COLO668 (cell line): ENCODE data around the gene PEA15.
A peak's percentile ranks its signal among the peaks of the same experiment; 100 is the strongest.

ENCODE experiments used
- DNase-seq: peaks from one replicate; lab custom pipeline; 2025; ENCODE audit not compliant: unreplicated experiment; lab: John Stamatoyannopoulos, UW

Gene PEA15

DNA sequence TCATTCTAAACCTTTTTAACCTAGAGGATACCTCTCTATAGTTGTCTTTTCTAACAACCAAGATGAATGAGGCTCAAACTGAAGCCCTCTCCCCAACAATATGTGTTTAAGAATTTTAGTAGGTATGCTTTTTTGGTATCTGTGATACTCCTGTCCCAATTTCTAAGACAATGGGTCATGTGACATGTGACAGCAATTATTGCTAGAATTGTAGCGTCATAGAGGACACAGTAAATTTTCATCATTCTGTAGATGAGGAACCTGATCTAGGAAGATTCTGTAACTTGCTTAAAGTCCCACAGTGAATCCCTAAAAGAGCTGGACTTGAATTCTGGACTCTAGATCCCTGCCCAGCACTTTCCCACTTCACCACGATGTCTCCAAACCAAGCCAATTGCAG lies 26.5 kb upstream of the PEA15 start:
- DNase-seq, result no peak

DNA sequence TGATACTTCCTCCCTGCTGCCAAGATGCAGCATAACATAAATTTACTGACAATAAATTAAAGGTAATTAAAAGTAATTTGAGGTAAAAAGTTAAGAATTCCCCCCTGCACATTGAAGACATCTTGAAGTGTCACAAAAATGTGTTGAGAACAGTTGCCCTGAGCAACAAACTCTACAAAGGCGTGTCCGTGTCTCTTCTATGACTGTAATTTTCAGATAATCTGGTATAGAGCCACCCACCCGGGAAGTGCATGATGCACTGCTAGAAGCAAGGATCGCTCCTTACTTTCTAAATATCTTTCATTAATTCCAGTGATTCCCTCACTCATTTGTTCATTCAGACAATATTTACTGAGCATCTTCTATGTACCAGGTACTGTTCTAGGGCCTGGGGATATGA lies 25.8 kb upstream of the PEA15 start:
- no peak for DNase-seq

DNA sequence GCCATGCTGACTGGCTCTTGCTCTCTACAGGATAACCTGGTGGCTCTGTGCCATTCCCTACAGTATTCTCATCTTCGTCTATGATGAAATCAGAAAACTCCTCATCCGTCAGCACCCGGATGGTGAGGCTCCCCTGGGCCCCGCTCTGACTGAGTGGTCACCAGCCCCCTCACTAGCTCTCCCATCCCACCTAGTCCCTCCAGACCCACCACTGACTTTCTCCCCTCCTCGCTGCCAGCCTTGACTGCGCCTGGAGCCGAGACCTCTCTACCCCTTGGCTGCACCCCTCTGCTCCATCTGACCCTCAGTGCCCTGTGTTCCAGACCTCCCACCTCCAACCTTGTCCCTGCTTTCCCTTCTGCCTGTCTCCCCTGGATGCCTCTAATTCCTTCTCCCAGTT lies 18.9 kb upstream of the PEA15 start:
- DNase-seq, result no peak

DNA sequence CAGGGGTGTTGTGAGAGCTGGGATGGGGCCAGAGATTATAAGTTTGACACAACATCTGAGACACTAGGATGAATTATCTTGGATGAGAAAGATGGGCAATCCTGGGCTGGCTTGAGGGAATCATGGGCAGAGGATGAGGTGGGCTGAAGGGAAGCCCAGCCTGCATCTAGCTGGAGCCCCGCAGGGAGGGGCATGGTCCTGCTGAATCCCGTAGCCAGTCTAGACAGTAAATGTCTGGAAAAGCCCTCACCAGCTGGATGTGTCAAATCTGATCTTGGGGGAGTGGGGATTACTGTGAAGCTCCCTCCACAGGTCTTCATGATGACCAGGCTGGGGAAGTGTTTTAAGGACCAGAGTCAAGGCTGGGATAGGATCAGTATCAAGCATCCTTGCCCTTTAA lies 18.5 kb upstream of the PEA15 start:
- no peak for DNase-seq

DNA sequence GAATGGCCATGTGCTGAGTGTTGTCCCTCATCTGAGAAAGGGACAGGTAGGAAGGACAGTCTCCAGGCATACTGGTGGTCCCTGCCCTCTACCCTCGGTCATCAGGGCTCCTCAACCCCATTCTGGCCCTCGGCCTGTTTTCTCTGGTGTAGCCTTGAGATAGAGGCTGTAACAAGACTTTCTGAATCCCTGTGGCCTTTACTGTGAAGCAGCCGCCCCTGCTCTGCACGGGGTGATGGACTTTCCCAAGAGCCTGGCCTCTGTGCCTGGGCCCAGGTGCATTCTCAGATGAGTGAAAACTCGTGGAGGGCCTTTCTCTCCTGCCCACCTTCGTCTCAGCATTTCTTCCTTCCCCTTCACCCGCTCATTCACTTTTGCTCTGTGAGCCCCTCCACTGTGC lies 17.8 kb upstream of the PEA15 start:
- DNase-seq, result no peak

DNA sequence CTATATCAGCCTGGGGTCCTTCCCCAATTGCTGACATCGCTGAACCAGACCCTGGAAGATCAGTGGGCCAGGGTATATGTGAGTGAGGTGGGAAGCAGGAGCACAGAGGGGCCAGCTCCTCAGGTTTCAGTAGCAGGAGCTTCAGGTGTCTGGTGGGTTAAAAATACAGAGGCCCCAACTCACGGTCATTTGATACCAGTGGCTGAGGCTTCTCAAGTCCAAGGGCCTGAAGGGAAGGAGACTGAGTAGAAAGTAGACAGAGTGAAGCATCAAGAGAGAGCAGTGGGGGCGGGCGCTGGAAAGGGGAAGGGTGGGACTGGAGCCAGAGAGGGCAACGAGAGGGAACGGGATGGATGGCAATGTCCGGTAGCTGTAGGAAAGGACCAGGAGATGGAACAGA lies 16.8 kb upstream of the PEA15 start:
- DNase-seq, result no peak

DNA sequence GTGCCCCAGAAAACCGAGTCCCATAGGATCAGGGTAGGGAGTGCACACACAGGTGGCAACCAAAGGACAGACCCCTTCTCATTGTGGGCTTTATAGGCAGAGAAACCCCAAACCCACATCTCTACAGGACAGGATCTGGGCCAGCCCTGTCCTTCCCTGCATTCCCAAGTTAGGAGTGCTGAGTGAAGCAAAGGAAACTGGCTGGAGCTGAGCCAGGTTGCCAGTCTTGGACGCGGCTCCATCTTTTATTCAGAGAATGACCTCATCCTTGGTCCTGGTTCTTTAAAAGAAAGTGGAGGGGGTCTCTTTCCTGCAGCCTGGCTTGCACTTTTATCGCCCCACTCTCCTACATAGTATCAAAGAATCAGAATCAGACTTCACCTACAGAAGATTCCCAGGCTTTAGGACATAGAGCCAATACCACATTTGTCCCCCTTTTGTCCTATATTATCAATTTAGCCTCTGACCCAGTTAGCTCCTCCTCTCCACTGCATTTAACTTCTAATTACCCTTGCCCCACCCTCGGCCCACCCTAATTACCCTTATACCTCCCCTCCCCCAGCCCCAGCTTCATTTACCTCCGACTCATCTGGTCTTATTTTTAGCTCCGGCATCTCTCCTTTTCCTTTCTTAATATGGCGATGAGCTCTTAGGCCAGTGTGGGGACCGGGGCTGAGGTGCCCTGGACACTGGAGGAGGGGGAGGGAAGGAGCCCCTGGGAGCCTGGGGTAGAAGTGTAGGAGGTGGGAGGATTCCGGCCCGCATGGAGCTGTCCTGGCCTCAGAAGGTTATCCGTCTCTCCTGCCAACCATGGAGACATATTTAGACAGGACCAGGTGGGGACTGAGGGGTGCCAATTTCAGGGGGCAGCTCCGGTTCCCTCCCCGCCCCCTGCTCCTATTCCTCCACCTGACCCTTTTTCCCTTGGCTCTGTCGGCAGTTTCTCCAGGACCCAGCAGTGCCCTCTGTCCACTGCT lies 15.2 kb upstream of the PEA15 start, which contains the start of gene CASQ1:
TSS of gene CASQ1 (plus strand) at position 927 of the 977 bp plus-strand sequence. CDS start 177 bp downstream, outside the sequence.
- no peak for DNase-seq

DNA sequence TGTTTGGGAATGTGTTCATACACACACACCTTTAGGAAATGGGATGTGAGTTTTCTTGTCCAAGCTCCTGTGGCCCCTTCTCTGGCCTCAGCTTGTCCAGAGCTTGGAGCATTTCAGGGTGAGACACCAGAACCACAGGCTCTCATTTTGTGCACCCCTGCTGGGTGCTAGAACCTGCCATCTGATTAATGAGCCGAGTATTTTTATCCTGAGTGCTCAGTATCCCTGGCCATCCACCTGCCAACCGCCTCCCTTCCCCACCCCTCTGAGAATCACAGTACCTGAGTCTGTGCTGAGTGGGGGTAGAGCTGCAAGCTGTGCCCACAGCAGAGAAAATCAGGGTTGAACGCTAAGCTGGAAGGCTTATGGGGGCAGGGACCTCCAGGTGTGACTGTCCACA lies 13.4 kb upstream of the PEA15 start:
- DNase-seq, result no peak

DNA sequence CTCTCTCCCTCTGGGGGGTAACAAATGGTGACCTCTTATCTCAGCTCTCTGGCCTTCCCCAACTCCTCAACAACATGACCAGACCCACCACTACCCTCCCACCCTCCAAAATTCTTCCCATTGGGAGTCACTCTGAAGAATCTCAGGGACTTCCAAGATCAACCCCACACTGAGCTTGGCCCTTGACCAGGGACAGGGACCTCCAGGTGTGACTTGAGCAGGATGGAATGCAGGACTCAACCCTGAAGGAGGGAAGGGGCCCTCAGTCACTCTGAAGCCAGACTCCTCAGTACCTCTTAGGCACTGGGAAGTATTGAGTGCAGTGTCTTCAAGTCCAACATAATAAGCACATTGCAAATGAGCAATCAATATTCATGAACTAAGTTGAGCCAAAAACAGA lies 12.9 kb upstream of the PEA15 start:
- no peak for DNase-seq

DNA sequence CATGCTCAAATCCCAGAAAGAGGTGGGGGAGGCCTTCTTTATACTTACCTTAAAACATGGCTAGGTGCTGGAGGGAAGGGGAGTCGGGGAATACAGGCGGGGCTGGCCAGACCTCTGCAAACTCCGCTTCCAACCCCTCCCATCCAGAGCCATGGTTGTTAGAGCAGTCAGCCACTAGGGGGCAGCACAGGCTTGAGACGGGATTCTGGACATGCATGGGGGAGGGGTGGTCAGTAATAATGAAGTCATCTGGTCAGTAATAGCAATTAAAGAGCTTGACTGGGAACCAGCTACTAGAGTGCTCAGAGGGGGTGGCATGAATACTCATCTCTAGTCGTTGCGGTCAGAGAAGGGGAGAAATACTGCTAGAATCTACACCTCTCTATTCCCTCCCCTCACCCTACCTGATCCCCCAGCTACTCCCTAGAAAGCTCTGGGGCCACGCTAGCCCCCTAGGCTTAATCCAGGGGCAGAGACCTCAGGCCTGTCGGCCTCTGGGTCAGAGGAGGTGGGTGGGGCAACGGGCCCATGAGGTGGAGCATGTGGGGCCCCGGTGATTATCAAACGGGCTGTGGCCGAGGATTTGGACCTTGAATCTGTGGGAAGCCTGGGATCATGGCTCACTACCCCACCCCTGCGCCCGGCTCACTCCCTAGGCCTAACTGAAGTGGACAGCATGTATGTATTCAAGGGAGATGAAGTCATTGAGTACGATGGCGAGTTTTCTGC lies 11.9 kb upstream of the PEA15 start:
- peak; percentile 84 for DNase-seq

DNA sequence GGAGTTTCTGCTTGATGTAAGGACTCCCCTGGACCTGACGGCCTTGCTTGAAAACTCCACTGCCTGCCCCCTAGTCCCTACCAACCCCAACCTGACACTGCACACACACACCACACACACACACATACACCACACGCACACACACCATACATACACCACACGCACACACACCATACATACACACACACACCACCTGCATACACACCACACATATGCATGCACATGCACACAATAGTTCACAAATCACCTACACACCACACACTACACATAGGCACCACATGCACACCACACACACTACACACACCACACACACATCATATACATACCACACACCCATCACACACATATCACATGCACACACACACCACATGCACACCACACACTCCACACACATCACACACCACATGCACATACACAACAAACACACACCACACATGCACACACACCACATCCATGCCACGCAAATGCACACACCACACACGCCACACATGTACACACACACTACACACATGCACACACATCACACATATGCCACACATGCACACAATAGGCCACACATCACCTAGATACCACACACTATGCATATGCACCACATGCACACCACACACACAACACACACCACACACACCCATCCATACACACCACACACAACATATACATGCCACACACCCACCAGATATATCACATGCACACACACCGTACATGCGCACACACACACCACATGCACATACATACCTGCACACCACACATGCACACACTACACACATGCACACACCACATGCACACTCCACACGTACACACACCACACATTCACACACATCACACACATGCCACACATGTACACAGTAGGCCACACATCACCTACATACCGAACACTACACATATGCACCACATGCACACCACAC lies 11.1 kb upstream of the PEA15 start:
- no peak for DNase-seq

DNA sequence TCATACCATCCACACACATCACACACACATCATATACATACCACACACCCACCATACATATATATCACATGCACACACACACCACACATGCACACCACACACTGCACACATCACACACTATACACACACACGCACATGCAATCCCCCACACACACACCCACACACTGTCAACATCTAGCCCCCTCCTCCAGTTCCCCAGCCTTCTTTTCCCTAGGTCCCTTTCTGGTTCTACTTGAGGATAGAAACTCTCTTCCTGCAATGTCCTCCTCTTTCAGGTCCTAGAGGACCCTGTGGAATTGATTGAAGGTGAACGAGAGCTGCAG lies 10.5 kb upstream of the PEA15 start:
- DNase-seq, result no peak

DNA sequence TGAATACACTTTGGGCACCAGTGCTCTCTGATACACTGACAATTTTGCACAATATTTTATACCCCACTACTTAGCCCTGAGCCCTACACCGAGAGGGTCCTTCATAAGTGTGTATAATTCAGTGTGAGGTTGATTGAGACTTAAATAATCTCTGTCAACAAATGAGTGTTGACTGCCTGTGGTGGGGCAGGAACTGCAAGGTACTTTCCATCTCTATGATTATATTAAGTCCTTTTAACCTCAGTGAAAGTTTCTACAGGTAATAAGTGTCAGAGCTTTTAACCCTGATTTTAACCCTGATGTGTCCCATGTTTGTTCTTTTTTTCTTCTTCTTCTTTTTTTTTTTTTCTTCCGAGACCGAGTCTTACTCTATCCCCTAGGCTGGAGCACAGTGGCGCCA lies 9.0 kb upstream of the PEA15 start:
- DNase-seq, result no peak

DNA sequence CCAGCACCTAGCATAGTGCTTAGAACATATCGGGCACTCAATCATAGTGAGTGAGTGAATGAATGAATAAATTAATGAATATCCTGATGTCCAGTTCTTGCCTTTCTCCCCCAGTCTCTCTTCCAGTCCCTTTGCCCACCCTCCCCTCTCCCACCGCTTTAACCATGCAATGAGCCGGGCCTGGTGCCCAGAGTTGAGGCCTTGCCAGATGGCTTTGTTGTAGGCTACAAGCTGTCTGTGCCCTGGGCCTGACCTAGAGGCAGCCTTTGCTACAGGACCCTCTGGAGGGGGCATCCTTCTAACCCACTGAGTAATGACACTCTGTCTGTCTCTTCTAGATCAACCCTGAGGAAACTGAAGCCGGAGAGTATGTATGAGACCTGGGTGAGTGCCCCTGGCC lies 8.0 kb upstream of the PEA15 start:
- no peak for DNase-seq

DNA sequence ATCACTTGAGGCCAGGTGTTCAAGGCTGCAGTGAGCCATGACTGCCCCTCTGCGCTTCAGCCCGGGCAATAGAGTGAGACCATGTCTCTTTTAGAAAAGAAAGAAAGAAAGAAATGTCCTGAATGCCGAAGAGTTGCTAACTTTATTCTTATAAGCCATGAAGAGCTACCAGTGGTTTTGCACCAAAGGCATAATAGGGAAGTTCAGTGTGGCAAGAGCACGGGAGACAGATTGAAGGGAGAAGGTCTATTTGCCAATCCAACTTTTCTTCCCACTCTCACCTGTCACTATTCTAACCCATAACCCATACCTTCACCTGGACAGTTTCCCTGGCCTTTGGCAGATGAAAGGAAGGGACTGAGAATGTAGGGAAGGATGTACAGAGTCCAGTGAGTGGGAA lies 4.4 kb upstream of the PEA15 start:
- no peak for DNase-seq

DNA sequence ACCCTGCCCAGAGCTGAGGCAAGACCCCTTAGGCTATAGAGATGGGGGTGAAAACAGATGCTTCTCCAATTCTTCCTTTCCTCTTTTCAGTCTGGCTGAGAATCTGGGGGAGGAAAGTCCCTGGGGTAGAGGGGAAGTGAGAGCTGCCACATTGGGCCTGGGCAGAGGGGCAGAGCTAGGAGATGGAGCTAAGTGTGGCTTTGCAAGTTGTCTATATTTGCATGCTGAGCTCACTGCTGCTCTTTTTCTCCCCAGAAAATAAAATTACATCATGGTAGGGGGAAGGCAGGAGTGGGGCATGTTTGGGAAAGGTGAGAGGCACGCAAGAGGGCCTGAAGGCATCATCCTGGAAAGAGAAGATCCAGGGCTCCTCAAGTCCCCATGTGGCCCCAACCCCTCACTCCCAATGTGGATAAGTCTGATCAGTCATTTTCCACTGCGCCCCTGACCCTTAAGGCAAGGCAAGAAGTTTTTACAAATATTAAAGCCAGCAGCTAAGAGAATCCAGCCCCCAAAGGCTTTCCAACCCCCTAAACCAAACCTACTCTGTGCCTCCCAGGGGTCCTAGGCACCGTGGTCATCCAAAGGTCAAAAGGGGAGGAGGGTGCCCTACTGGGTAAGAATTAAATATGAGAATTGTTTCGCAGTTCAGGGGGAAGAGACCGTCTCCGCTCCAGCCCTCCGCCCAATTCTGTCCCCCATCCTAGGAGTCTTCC lies 500 bp upstream of the PEA15 start:
- DNase-seq, result no peak

DNA sequence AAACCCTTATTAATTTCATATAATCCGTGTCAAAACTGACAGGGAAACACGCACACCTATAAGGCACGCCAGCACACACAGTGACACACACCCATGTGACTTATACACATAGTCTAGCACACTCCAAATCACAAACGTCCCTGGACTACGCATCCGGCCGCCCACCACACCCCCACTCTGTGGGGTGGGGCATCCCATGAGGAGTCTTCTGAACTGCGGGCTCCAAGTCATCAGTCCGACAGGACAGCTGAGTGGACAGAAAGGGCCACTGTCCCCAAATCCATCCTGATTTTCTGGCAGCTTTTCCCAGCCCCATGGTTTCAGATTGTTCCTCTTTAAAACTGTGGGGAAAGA lies 829 bp downstream of the PEA15 start:
- peak; percentile 36 for DNase-seq

DNA sequence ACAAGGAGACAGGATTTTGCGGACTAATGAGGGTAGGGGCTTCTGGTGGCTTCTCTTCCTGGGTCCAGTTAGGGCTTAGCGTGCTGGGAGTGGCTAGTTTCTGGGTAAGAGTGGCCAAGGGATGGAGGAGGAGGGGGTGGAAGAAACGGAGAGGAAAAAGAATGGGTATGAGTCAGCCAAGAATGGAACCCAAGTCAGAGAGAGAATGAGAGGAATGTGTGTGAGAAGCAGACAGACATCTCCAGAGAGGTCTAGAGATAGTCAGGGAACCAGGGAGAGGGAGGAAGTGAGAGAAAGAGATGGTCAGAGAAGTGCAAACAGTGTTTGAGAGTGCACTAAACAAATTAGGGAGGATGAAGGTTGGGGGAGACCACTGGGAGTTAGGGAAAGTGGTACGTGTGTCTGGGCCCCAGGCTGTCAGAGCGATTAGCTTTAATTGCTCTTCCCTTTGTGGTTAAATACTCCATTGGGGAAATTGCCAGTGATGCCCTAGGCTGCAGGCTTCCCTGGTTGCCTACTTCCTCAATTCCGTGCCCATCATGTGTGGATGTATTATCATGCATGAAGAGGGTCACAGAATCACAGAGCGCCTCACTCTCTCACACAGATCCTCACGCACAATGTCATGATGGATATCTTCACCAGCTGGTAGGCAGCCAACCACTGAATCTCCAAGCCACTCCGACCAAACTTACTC lies 1.4 kb downstream of the PEA15 start:
- no peak for DNase-seq

DNA sequence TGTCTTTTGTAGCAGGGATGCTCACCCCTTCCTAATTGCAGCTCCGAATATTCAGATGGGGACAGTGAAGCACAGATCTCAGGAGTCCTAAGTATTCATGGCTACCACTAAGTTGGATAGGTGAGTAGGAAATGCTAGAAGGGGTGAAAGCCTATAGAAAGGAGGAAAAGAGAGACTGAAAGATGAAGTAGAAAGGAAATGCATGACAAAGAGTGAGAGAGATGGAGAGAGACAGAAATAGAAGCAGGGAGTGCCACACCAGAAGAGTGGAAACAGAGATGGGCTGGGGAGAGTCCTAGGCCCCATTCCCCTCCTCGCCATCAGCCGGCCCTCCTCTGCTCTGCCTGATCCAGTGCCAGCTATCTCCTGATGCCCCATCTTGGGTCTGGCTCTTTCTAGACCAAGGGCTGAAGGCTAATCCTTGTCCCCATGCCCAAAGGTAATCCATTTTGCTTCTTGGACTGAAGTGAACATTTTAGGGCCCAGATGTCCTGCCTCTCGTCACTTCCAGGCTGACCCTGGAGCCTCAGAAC lies 2.0 kb downstream of the PEA15 start:
- no peak for DNase-seq
